NB4 (cell line): ENCODE measurements around the gene IL17RB.

ENCODE experiments used
- POLR2A ChIP-seq: IDR thresholded peaks from 2 replicates; pipeline ENCODE4 v1.6.1; 2011; ENCODE audit warnings: mild to moderate bottlenecking; ENCODE audit not compliant: insufficient read length; ENCODE audit errors: extremely low read depth
- TF ChIP-seq, protein P1 (sequence below): IDR thresholded peaks from one replicate; pipeline ENCODE4 v1.5.1; 2012; ENCODE audit warnings: low read depth, low read length

DNA sequence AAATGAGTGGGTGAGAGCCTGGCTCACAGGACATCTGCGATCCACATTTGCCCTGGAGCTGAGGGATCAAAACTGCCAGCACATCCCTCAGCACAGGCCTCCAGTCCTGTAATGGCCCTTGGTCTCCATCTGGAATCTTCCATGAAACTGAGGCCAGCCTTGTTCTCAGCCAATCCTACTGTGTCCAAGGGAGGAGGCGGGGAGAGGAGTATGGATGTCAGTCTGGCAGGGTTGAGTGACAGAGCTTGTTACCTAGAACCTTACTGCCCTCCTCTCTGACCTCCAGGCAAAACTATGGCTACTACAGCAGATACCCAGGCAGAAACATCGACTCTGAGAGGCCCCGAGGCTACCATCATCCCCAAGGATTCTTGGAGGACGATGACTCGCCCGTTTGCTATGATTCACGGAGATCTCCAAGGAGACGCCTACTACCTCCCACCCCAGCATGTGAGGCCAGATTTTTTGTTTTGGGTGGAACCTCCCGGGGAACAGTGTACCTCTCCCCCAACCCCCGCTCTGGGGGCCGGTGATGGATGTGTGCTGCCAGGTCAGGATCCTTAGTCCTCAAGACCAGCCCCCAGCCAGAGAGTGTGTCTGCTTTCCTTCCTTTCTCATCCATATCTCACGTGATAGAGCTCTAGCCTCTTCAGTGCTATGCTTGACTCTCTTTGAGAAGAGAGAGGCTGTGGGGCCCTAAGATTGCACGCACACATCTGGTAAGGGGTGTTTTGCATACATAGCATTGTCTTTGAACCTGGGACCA is 41.5 kb upstream of the IL17RB start:
- TF ChIP-seq POLR2A = no peak
- TF ChIP-seq, protein P1, sequence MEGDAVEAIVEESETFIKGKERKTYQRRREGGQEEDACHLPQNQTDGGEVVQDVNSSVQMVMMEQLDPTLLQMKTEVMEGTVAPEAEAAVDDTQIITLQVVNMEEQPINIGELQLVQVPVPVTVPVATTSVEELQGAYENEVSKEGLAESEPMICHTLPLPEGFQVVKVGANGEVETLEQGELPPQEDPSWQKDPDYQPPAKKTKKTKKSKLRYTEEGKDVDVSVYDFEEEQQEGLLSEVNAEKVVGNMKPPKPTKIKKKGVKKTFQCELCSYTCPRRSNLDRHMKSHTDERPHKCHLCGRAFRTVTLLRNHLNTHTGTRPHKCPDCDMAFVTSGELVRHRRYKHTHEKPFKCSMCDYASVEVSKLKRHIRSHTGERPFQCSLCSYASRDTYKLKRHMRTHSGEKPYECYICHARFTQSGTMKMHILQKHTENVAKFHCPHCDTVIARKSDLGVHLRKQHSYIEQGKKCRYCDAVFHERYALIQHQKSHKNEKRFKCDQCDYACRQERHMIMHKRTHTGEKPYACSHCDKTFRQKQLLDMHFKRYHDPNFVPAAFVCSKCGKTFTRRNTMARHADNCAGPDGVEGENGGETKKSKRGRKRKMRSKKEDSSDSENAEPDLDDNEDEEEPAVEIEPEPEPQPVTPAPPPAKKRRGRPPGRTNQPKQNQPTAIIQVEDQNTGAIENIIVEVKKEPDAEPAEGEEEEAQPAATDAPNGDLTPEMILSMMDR = no peak
